Stimulated activated CD4-positive, alpha-beta T cell treated with anti-CD3 and anti-CD28 coated beads, Interleukin-4, amount 100 ng/mL, for 48 hours (primary cell): ENCODE measurements around the gene CERK.

Experiments
- DNase-seq, 2 donors: peaks; one replicate each; pipeline ENCODE4 v3.0.0-alpha.2; 2020; ENCODE audit warnings: low read depth in 2 of 2

The CERK gene

DNA sequence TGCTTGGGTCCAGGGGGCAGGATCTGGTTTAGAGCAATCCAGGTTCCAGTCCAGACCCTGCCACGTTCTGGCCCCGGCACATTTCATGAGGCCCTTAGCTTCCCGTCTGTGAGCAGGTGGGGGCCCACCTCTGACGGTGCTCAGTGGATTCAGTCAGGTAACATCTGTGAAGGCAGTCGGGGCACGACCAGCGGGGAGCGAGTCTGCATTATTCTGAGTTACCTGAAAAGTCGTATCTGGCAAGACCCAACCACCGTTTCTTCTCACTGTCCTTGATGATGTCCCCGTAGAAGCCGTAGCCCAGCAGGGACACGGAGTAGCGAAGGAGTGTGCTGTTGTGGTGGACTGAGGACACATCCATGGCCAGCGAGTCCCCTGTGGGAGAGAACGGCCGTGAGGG, 39.0 kb downstream of the CERK start:
- DNase-seq, result no peak

DNA sequence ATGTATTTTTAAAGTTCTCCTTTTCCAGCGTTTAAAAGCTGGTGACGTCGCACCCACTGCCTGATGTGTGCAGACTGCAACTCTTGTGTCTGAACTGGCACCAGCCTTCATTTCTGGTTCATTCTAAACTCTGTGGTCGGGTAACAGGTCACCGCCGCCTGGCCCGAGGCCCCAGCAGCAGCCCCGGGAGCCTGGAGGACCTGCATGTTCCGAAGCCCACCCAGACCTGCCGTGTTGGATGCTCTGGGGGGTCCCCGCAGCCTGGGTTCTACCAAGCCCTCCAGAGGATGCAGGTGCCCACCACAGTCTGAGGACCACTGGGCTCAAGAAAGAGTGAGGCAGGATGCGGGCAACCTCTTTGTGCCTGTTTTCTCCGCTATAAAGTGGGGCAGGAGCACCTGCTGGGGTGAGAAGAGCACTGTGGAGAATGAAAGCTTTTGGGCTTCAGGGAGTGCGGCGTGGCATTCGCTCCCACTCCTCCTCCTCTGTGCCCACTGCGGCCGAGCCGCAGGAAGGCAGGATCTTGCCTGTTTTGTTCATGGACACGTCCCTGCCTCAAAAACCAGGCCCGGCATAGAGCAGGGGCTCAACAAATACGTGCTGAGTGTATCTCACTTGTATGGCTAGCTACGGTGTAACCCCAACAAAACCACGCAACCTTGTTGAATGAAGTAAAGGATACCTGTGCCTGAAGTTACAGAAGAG, 40.1 kb downstream of the CERK start:
- no peak for DNase-seq

DNA sequence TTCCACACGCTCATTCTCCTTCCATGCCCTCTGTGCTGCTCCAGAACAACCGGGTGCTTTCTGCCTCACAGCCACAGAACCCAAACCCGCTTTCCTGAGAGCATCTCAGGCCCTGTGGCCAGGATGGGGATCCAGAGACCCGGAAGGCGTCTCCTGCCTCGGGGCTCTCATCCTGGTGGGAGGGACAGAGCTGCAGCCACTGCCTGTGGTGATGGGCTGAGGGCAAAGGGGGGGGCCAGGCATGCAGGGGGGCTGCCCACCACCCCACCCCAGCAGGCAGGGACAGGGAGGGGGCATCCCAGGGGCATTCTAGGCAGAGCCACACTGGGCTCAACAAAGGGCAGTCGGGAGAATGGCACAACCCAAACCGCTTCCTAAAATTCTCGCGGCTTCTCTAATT, 41.4 kb downstream of the CERK start:
- DNase-seq, result no peak

DNA sequence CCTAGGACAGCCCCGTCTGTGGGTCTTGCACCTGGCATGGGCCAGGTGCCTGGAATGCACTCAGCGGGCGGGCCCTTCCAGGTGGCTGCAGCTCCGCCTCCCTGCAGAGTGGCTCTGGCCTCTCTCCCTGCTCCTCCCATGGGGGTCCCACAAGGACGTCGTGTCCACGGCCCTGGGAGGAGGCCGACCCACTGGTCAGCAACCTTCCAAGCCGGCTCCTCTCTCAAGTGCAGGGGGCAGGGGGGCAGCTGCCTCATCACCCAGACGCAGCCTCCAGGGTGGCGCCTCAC, 41.9 kb downstream of the CERK start:
- DNase-seq, result no peak

DNA sequence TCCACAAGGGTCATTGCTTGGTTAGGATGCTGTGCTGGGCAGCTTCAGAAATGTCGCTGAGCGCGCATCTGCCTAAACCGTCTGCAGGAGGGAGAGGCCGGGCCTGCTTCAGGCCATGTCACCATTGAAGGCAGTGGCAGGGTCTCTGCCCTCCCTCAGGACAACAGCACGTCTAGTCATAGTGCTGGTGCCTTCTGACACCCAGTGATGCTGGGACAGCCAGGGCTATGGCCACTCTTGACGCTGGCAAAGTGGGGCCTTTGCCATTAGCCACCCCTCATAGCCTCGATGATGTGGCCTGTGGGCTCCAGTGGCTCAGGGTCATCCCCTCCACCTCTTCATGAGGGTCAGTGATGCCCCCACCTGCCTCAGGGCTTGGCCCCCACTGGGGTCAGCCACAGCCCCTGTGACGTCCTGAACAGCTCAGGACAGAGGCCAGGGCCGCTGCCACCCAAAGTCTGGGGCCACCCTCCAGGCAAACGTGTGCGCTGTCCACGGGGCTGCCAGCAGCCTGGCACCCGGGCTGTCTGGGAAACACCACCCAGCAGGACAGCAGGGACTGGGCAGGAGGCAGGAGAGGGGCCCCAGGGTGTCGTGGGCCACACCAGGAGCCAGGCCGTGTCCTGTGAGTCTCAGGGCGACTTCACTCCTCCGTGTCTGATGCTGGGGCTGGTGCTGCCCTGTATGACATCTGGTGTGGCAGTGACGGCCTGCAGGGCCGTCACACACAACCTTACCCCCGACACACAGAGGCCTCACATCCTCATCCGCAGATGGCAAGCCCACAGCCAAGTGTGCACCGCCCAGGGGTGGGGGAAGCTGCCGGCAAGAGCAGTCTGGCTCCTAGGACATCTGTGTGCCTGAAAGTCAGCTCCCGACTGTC, 42.5 kb downstream of the CERK start:
- no peak for DNase-seq

DNA sequence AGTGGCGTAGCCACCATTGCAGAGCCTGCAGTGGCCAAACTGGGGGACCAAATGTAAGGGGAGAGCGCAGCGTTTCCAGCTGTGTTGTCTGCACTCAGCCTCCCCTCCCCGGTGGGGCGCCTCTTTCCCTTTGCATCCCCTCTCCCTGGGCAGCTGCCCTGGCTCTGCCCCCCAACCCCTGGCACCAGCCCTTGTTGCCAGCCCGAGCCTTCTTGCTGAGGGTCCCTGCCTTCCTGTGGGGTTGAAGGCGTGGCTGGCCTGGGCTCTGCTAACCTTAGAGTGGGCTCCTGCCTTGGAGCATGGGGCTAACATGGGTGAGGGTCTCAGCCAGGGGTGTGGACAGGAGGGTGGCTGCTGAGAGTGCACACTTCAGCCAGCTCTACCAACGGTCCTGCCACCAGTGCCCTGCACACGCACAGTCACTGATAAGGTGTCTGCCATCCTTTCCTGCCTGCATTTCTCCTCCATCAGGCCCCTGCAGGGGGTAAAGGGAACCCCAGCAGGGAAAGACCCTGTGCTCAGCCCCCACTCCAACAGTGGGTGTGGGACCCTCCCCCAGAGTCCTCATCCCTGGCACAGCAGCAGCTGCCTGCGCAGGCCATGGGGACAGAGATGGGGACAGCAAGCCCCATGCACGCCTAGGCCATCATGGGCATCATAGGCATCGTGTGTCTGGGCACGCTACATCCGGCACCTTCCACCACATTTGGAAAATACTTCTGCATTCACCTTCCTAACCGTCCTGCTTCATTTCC, 43.5 kb downstream of the CERK start:
- DNase-seq, result no peak

DNA sequence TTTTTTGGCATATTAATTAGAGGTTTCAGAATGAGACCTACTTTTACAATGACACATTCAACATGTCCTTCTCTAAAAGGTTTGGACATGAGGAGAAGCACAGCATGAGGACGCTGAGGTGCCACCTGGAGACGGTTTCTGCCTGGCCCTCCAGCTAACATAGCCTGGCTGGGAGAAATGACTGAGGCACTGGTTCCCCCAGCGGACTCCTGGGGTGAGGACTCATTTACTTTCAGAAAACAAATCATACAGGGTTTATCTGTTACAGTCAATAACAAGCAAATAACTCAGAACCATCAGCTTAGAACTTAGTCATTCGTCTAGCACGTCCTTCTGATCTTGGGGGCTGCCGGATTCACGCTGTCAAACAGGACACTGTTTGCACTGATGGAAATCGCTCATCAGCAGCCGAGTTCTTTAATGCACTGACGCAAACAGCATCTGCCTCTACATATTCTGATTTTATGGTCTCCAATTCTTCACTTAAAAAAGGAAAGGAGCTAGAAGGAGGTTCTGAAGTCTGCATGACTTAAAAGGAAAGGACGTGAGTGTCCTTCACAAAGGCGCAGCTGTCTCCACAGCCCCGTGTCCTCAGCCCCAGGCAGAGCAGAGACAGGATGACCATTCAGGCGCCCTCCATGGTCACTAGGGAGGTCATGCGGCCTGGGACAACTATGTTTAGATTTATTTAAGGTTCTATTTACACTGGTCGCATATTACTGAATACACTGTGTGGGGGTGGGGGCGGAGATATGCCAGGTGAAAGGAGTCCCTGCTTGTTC, 44.2 kb downstream of the CERK start:
- DNase-seq, result no peak

DNA sequence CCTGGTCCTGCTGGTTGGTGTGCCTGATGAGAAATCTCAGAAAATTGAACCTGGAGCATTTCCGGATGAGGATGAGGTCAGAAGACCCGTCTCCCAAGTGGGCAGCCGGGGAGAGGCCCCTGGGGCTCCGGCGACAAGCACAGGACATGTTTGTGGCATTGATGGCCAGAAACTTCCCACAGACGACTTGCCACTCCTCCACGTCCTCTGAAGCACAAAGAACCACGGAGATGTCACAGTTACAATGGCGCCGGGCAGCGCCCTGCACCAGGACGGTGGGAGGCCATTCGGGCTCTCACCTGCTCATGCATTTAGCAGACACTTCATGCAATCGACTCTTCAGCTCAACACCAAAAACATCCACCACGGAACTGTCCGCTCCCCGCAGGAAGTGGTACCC, 46.5 kb downstream of the CERK start:
- no peak for DNase-seq

DNA sequence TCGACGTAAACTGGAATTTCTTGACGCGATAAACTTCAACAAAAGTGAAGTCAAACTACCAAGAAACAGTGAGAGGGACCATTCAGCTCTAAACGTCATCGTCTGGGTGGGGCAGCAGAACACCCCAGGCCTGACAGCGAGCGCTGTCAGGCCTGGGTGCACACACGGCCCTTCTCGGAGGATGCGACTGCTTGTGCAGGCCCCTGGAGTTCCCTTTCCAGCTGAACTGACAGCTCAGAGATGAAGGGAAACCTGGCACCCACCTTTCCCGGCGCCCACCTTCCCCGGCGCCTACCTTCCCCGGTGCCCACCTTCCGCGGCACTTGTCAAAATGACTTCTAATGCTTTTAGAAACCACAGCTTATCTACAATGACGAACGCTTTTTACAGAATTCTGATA, 47.9 kb downstream of the CERK start:
- no peak for DNase-seq

DNA sequence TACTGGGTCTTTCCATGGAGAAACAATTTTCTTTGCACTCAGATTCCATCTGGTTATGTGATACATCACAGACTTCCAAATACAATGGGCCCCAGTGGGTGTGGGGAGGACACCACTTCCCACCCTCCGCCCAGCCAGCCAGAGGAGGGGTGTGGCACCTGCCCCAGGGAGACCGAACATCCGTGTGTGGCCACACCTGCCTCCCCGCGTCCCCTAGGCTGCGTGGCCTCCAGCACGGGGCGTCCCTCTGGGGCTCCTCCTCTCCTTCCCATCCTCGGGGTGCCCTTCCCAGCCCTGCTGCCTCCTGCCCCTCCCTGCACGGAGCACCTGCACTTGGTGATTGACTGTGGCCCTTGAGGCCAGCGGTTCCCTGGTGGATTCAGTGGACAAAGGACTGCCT, 49.1 kb downstream of the CERK start:
- DNase-seq, result no peak

DNA sequence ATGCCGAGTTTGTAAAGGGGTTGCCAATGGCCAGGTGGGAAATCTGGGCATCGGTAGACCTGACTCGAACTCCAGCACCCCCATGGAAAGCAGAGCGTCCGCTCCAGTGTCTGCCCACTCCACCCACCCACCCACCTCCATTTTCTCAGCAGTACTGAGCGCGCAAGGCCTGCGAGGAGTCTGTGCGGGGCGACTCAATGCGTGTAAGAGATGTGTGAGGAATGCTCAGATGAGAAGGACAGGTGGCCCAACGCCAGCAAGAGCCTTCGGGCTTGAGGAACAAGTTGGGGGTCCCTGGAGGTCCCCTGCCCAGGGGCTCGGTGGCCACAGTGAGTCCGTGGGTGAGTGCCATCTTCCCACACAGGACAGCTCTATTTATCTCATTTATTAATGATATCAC, 50.6 kb downstream of the CERK start:
- DNase-seq, result no peak

DNA sequence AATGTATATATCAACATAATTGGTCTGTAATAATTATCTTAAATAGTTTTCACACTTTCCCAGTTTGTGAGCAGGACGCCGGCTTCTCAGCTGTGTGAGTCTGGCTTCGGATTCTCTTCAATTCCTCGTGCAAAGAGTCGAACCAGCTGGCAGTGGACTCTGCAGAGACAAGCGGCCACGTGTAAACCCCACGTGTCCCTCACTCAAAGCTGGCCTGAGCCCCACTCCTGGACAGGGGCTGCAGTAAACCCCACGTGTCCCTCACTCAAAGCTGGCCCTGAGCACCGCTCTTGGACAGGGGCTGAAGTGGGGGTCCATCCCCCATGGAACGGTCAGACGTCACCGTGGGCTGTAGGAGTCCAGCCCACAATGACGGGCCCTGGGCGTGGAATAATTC, 51.0 kb downstream of the CERK start:
- no peak for DNase-seq

DNA sequence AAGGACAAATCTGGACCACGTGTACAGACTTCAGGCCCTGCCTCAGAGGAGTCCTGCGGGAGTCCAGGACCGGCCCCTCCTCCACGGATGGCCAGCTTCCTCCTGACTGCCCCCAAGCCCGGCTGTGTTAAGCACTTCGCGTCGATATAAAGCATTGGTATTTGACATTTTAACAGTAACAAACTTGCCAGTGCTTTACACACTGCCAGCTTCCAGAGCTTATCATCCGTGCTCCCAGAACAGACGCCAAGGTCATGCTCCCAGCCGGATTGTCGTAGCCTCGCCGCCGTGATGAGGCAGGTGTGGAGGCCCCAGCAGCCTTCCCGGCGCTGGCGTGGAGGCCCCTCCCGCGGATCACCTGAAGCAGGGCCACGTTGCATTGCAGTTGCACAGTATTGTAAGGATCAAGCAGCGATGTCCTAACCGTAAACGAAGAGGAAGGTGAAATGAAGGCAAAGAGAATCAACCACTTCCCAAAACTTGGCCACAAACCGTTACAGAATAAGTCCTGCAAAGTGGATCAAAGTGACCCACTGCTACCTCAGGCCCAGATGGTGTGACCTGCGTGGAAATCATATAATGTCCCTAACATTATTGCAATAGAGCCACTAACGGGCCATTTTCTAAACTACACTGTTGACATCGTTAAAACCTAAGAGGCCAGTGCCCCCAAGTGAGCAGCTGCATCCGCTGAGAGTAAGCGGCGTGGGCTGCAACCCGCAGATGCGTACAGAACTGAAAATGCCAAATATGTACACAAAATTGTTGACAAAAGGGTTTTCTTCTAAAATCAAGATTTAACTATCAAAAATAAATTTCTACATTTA, 51.6 kb downstream of the CERK start:
- no peak for DNase-seq

DNA sequence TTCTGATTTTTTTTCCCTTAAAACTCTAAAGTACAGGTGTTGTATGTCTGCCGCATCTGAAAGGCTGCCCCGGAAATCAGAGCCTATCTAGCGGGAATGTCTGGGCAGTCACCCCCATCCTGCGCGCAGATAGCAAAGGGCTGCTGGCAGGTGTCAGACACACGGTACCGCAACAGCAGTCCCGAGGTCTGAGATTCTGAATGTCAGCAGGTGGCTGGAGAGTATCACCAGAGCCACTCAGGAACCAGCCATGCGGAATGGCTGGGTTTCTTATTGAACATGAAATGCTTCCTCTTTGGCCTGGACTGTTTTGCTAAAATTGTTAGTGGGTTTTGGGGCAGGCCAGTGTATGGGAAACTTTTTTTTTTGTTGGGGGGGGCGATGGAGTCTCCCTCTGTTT, 53.3 kb downstream of the CERK start:
- DNase-seq, result no peak

DNA sequence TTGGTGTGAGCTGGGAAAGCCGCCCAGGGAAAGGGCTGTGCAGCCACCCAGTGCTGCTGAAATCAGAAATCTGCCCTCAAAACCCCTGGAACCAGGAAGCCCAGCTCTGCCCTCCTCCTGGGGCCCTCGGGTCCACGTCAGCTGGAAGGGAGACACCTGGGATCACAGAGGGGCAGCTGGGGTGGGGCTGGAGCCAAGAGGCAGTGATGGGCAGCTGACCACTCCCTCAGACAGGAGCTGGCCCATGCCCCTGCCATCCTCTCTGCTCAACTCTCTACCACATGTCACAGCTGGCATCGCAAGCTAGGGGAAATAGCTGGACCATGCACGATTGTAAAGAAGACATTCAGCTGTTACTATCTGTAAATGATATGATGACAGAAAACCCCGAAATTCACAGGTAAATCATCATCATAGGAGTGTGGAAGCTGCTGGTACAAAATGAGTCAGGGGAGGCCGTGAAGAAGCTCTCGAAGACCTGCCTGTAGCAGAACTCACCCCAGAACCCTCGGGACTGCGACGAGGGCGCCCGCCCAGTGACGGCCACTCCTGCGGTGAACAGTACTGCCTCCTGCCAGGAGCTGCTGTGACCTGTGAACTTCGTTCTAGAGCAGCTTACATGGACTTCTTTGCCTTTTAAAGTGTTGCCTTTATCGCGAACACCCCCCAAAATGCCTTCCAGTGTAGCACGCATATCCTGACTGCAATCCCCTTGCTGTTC, 55.9 kb downstream of the CERK start:
- DNase-seq, result no peak

DNA sequence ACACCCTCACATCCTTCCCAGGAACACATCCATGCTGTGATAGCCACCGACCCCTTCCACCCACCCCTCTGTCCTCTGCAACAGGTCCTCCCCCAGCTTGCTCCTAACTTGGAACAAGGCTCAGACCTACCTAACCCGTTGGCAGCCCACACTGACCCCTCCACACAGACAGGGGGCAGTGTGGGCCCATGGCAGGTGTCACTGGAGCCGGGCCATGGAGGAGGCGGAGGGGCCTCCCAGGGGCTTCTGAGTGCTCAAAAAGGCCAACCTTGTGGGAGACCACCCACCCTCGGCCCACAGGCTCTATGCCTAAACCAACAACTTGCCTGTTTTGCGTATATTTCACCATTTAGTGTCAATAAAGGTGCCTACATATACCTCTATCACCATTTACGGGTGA, 57.0 kb downstream of the CERK start:
- DNase-seq, result no peak

DNA sequence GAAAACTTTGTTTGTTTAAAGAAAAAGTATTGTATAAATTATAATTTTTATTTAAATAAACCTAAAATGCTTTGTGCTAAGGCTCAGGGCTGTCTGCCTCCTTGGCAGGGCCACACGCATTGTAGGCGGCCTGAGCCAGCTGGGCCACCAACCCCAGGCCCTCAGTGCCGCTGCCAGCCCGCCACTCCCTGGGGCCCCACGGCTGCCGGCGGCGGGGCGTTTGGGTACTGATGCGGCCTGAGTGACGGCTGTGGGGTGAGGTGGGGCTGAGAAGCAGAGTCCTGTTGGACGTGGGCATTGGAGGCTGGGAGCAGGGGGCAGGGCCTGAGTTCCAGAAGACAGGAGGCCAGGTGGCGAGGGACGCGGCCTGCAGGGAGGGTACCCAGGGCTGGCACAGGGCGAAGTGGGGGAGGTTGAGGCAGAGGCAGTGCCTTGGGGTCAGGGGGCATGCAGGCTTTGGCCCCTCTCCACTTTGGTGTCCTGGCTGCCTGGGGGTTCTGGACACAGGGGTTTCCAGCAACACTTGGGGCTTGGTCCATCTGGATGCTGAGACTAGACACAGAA, 58.3 kb downstream of the CERK start:
- no peak for DNase-seq

DNA sequence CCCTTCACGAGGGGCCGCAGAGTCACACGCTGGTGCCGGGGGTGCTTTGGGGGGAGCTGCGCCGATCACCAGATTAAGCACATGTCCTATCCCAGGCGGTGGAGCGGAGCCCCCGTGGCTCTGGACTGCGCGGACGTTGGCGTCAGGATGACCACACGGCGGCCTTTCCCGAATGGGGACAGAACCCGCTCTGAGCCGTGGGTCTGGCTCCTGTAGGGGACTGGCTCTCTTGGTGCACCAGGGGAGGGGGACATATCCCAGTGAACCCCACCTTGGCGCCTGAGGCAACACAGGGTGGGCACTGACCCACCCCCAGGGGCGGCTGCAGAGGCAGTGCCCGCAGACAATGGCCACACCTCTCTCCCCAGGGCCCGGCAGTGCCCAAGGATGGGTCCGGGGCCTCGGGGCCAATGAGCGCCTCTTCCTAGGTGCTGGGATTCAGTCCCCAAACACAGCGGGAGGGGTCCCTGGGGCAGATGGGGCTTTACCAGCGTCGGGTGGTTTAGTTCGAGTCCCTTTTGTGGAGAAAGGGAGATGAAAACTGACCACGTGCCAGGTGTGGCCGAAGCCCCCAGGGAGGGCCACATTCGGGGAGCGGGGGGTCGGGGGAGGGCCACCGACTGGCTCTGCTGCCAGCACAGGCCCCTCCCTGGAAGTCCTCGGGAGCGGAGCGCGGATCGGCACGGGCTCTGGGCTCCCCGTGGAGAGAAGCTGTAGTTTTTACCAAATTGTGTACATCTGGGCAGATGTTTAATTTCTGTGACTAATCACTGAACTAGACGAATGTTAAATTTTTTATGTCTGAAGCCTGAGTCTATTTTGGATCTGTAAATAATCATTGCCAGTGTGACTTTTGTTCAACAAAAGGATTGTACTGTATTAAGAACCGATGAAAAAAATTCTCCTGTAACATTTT, 59.0 kb downstream of the CERK start:
- DNase-seq, result no peak

DNA sequence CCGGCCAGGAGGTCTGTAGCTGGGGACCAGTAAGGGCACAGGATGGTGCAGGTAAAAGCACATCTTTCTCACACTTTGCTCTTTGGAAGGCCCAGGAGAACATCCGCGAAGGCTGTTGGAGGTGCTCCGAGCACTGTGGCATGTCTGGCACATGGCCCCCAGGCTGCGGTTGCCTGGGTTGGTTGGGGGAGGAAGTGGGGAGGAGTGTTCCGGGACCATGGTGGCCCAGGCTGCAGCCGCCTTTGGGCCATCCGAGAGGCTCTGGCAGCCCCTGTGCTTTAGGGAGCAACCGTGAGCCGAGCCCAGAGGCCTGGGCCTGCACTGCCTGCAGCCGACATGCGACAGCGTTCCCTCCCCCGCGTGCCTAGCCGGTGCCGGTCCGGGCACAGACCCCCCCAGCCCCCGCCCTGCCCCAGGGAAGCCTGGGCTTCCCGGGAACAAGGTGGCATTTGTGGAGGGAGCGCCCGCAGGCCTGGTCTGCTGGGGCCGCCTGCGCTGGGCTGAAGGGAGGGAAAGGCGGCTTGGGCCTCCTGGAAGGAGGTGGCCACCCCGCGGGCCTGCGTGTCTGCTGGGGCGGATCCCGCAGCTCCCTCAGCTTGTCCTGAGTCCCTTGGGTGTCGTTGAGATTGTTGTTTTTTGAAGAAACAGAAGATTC, 59.9 kb downstream of the CERK start:
- no peak for DNase-seq
